HG03558 (cell line): Measurements from ENCODE around the gene IQSEC1.

Experiments
- ATAC-seq: cut with Tn5 transposase; IDR thresholded peaks from one replicate; pipeline ENCODE4 v1.9.1; 2021; ENCODE audit warnings: moderate number of reproducible peaks; ENCODE audit not compliant: unreplicated experiment; ENCODE audit errors: extremely low read depth

The IQSEC1 gene

GRCh38 chr3:12991861-12992281 is 81.4 kb downstream of the IQSEC1 start:
- no peak for ATAC-seq

- no peak for ATAC-seq
These were observed 81.8 kb downstream of the IQSEC1 start for GRCh38 chr3:12991481-12991837.

- no peak for ATAC-seq
These were observed 82.3 kb downstream of the IQSEC1 start for GRCh38 chr3:12990781-12991480.

GRCh38 chr3:12990306-12990705 is 82.9 kb downstream of the IQSEC1 start:
- ATAC-seq: no peak

GRCh38 chr3:12988728-12989454 is 84.3 kb downstream of the IQSEC1 start:
- ATAC-seq: no peak

- ATAC-seq: no peak
These were observed 85.6 kb downstream of the IQSEC1 start for GRCh38 chr3:12987602-12988001.

GRCh38 chr3:12986986-12987385 is 86.2 kb downstream of the IQSEC1 start:
- ATAC-seq: no peak

GRCh38 chr3:12986521-12986920 is 86.7 kb downstream of the IQSEC1 start:
- no peak for ATAC-seq

- no peak for ATAC-seq
These were observed 87.2 kb downstream of the IQSEC1 start for GRCh38 chr3:12986031-12986430.

GRCh38 chr3:12985148-12985547 is 88.1 kb downstream of the IQSEC1 start:
- ATAC-seq: no peak

GRCh38 chr3:12984023-12984823 is 89.0 kb downstream of the IQSEC1 start:
- ATAC-seq: no peak

- no peak for ATAC-seq
These were observed 89.9 kb downstream of the IQSEC1 start for GRCh38 chr3:12983319-12983718.

- ATAC-seq: no peak
These were observed 90.6 kb downstream of the IQSEC1 start for GRCh38 chr3:12982619-12983101.

- ATAC-seq: no peak
These were observed 91.6 kb downstream of the IQSEC1 start for GRCh38 chr3:12981306-12982275.

GRCh38 chr3:12980596-12981290 is 92.5 kb downstream of the IQSEC1 start:
- ATAC-seq: no peak

- no peak for ATAC-seq
These were observed 93.2 kb downstream of the IQSEC1 start for GRCh38 chr3:12979947-12980487.

GRCh38 chr3:12979151-12979946 is 93.9 kb downstream of the IQSEC1 start:
- no peak for ATAC-seq

- ATAC-seq: no peak
These were observed 94.5 kb downstream of the IQSEC1 start for GRCh38 chr3:12978682-12979081.
